Pancreas (tissue), 10 donors: ENCODE measurements around the gene NOVA2. TPM values are rescaled to one million over a fixed set of nuclear protein-coding genes. Genes with fewer than 3 reads are reported as not detected.

Source experiments
- ATAC-seq, 4 donors: fragments of 200-7000 bp; cut with Tn5 transposase; one replicate each; pipeline versions ENCODE4 v1.8.0 to v1.9.1; 2020; ENCODE audit warnings: mild to moderate bottlenecking in 4 of 4, moderate library complexity in 4 of 4
- DNase-seq, 6 donors: peaks; one replicate each; pipeline ENCODE4 v3.0.0-alpha.2; 2020
- FAIRE-seq: peaks from 2 replicates; lab custom pipeline; 2012; peaks lifted over from hg19 to GRCh38; lab: Jason Lieb, UNC
- H3K27ac ChIP-seq, 4 donors: fragments of 200-600 bp; sonication (generic); 1 replicate in 3 of 4; 2 replicates in 1 of 4; pipeline versions ENCODE4 v1.5.0 to v1.8.0; 2020
- H3K27me3 ChIP-seq, 4 donors: fragments of 200-600 bp; one replicate each; pipeline ENCODE4 v1.8.0; 2021
- H3K36me3 ChIP-seq, 3 donors: fragments of 200-600 bp; sonication (generic) in 1 of 3; one replicate each; pipeline versions ENCODE4 v1.5.0 to v1.8.0; 2020 to 2021
- H3K4me1 ChIP-seq, 3 donors: fragments of 200-600 bp; one replicate each; pipeline ENCODE4 v1.8.0; 2021
- H3K4me3 ChIP-seq, 4 donors: fragments of 200-600 bp; sonication (generic) in 2 of 4; one replicate each; pipeline versions ENCODE4 v1.5.0 to v1.8.0; 2020 to 2021
- H3K9me3 ChIP-seq, 4 donors: fragments of 200-600 bp; one replicate each; pipeline ENCODE4 v1.8.0; 2021
- CTCF ChIP-seq, 4 donors: fragments of 200-600 bp; sonication (generic) in 3 of 4; IDR thresholded peaks; one replicate each; pipeline versions ENCODE4 v1.5.0 to v1.8.0; 2021; ENCODE audit warnings: antibody characterized with exemption in 4 of 4
- WGBS, 2 donors: extraction: QIAGEN DNeasy Blood & Tissue Kit; methylation state at CpG; one replicate each; pipeline ENCODE4 v1.1.7; 2013; 5-methylcytosine and 5-hydroxymethylcytosine counted together
- intact Hi-C, 3 donors: fragments of 100-400 bp; cut with DNase I; formaldehyde crosslinking; loops; one replicate each; pipeline versions ENCODE4 v1.11.1 to v1.14.2; 2022
- polyA plus RNA-seq, 2 donors: library from polyadenylated mRNA; stranded (reverse); fragments of 200-250 nt; gene quantifications; one replicate each; pipeline ENCODE4 v1.2.3, GENCODE V29; 2013
- total RNA-seq, 6 donors: library from RNA; stranded (reverse); fragmentation: NEBNext Ultra II Directional in 4 of 6; extraction: Animal tissue kit (Norgen Biotek cat#: 25700) in 4 of 6; gene quantifications; one replicate each; pipeline versions ENCODE4 v1.2.1 to v1.2.4, GENCODE V29; 2021 to 2023
- donor health status: healthy with polysubstance abuse.
- donor health status: DM: no; HTN: no; CAD: no; lungs with moderate emphysema.
- donor health status: DM: no; HTN: no; CAD: no.
- donor health status: control.
- donor health status: control.
- donor health status: Bipolar disorder and iron deficiency.
- donor health status: DM: yes; HTN: yes; CAD: no.
- donor health status: DM: no; HTN: no; CAD: no.
- donor health status: DM: no; HTN: no; CAD: no.
- donor health status: DM: yes; HTN: yes; CAD: no.

Gene NOVA2
- total and polyA plus RNA-seq, 8 donors, result 0.43 to 2.6 (median 1.2) TPM

- FAIRE-seq (no peak), ATAC-seq (no peak), DNase-seq (no peak)
- Histone ChIP-seq H3K9me3 (no peaks in the 10 kb centered on the region), H3K4me3 (no peak overlapping the region), H3K27ac (no peak overlapping the region), H3K36me3 (no peaks in the 10 kb centered on the region), H3K27me3 (no peaks in the 10 kb centered on the region), H3K4me1 (no peaks in the 10 kb centered on the region)
- intact Hi-C loops, result no loop called here
- 70 to 83% methylated on average over 5 of the region's 5 CpGs for WGBS, 2 donors
- TF ChIP-seq CTCF (IDR thresholded peaks at IDR 0.05), result no peak
Measured at GRCh38 chr19:45908956-45909355, 64.7 kb downstream of the NOVA2 start.

DNA sequence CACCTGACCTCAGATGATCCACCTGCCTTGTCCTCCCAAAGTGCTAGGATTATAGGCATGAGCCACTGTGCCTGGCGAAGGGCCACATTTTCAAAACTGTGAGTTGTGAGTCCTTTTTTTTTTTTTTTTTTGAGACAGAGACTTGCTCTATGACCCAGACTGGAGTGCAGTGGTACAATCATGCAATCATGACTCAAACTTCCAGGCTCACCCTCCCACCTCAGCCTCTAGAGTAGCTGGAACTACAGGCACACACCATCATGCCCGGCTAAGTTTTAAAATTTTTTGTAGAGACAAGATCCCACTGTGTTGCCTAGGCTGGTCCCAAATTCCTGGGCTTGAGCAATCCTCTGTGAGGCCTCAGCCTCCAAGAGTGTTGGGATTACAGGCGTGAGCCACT is 67.4 kb downstream of the NOVA2 start:
- Histone ChIP-seq H3K4me3 (no peak overlapping the region), H3K9me3 (no peaks in the 10 kb centered on the region), H3K36me3 (no peaks in the 10 kb centered on the region), H3K27ac (no peak overlapping the region), H3K4me1 (peaks cover 0 to 7% (median 2%) of the 10 kb centered on the region in 3 donors), H3K27me3 (no peaks in the 10 kb centered on the region)
- intact Hi-C loops, result no loop called here
- ATAC-seq (no peak), DNase-seq (no peak), FAIRE-seq (no peak)
- no peak for TF ChIP-seq CTCF (IDR thresholded peaks at IDR 0.05)
- WGBS, 2 donors, result 83 to 87% methylated on average over 3 of the region's 3 CpGs

DNA sequence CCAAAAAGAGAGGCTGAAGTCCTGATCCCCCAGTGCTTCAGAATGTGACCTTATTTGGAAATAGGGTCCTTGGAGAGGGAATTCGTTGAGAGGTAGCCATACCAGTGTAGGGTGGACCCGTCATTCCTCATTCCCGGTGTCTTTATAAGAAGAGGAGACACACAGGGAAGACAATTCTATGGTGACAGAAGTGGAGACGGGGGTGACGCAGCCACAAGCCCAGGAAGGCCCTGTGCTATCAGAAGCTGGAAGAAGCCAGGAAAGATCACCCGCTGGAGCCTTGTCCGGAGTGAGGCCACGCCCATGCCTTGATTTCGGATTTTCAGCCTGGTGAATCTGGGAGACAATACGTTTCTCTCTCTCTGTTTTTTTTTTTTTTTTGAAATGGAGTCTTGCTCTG is 68.7 kb downstream of the NOVA2 start:
- no peak overlapping the region for H3K27ac ChIP-seq
- H3K27me3 ChIP-seq, result no peaks in the 10 kb centered on the region
- no peaks in the 10 kb centered on the region for H3K36me3 ChIP-seq
- no peak for DNase-seq
- no peak overlapping the region for H3K4me3 ChIP-seq
- 69 to 79% methylated on average over 10 of the region's 10 CpGs for WGBS, 2 donors
- H3K4me1 ChIP-seq, result peaks cover 6 to 20% (median 14%) of the 10 kb centered on the region in 3 donors
- TF ChIP-seq CTCF (IDR thresholded peaks at IDR 0.05), result no peak
- intact Hi-C loops, result no loop called here
- no peaks in the 10 kb centered on the region for H3K9me3 ChIP-seq
- no peak for FAIRE-seq
- ATAC-seq, result no peak

DNA sequence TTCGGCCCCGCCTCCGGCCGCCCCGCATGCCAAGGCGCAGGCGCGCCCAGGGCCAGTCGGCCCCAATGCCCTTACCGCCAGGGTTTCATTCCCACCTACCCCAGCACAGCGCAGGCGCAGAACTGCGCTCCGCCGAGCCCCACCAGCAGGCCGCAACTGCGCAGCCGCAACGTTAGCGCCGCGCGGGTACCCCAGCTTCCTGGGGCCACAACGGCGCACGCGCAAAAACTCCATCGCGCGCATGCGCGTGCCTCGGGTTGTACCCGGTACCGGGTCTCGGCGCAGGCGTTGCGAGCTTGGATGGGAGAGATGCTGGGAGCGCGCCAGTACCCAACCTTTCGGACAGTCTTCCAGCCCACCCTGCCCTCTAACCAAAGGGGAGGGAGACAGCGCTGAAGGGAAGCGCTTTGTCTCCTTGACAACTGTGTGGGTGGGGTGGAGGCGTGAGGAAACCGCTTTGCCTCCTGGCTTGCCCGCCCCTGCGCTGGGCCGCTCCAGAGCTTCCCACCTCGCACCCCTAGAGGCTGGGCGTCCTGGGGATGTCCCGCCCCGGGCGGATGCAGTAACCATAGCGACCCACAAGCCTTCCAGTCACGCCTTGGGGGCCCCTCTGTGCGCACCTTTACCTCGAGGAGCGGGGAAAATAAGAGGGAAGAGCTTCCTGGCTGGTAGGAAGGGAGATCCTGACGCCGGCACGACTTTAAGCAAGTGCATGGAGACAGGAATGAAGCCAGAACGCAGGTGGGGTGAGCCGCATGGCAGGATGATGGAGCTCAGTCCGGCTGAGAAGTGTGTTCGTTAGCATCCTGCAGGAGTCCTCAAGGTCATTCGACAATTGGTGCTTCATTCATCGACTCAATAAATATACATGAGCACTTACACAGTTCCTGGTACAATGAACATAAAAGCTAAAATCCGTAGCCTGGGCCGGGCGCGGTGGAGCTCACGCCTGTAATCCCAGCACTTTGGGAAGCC is 70.7 kb downstream of the NOVA2 start:
- Histone ChIP-seq H3K4me3 (peak overlapping the region; percentile 47 to 74 (median 56)), H3K27ac (peak overlapping the region in 3 of 4 donors; percentile 35 to 66 (median 60)), H3K36me3 (peaks cover 0 to 9% (median 0%) of the 10 kb centered on the region in 3 donors), H3K9me3 (no peaks in the 10 kb centered on the region), H3K27me3 (no peaks in the 10 kb centered on the region), H3K4me1 (peaks cover 8 to 21% (median 17%) of the 10 kb centered on the region in 3 donors)
- FAIRE-seq (peak; percentile 41), DNase-seq (peak; percentile 97 to 100 (median 100)), ATAC-seq (peak; percentile 92 to 98 (median 94))
- no peak for TF ChIP-seq CTCF (IDR thresholded peaks at IDR 0.05)
- WGBS, 2 donors, result 1 to 2% methylated on average over 73 of the region's 73 CpGs
- intact Hi-C loops, result no loop called here
